ENCODE measurements around the gene RTBDN.

DNA sequence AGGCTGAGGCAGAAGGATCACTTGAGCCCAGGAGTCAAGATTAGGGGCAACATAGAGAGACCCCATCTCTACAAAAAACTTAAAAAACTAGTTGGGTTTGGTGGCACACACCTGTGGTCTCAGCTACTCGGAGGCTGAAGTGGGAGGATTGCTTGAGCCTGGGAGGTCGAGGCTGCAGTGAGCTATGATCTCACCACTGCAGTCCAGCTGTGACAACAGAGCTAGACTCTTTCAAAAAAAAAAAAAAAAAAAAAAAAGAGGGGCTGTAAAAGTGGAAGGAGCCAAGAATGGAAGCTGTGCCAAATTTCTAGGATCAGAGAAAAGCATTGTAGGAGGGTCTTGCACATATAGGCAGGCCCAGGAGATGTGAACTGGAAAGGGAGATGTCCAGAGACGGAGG lies 37.3 kb upstream of the RTBDN start:
- no peak for TF ChIP-seq POLR2A (IDR thresholded peaks at IDR 0.05)
- TF ChIP-seq, protein P1, sequence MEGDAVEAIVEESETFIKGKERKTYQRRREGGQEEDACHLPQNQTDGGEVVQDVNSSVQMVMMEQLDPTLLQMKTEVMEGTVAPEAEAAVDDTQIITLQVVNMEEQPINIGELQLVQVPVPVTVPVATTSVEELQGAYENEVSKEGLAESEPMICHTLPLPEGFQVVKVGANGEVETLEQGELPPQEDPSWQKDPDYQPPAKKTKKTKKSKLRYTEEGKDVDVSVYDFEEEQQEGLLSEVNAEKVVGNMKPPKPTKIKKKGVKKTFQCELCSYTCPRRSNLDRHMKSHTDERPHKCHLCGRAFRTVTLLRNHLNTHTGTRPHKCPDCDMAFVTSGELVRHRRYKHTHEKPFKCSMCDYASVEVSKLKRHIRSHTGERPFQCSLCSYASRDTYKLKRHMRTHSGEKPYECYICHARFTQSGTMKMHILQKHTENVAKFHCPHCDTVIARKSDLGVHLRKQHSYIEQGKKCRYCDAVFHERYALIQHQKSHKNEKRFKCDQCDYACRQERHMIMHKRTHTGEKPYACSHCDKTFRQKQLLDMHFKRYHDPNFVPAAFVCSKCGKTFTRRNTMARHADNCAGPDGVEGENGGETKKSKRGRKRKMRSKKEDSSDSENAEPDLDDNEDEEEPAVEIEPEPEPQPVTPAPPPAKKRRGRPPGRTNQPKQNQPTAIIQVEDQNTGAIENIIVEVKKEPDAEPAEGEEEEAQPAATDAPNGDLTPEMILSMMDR (IDR thresholded peaks at IDR 0.05 in 4 of 5, conservative IDR thresholded peaks at IDR 0.05 in 1 of 5), result no peak

Measured in gastrocnemius medialis (tissue), 4 donors.